ENCODE measurements around the gene ODAD4.

Gene ODAD4

DNA sequence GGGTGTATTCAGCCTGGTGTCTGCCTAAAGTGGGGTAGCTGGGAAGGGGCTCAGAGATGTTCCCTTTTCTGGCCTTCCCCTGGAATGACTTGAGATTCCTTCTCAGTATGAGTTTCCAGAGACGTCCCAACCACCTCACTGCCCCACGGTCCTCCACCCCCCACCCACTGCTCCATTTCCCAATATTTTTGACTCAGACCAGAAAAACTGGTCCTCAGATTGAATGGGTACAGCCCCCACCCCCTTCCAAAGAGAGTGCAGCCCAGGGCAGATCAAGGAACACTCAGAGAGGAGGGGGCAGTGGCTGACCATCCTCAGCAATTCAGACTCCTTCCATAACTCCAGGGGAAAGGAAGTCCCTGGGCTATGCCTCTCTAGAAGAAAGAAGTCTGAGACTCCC is 14.9 kb upstream of the ODAD4 start:
- DNase-seq: no peak
- H3K4me1 ChIP-seq: peaks cover 35% of the 10 kb centered on the region
- H3K4me3 ChIP-seq (ENCODE audit: low read depth, low read length): peak overlapping the region; percentile 4; the same call in 1 of the 2 replicates
- no peaks in the 10 kb centered on the region for H3K27me3 ChIP-seq
- no peaks in the 10 kb centered on the region for H3K9me3 ChIP-seq
- TF ChIP-seq, protein P1, sequence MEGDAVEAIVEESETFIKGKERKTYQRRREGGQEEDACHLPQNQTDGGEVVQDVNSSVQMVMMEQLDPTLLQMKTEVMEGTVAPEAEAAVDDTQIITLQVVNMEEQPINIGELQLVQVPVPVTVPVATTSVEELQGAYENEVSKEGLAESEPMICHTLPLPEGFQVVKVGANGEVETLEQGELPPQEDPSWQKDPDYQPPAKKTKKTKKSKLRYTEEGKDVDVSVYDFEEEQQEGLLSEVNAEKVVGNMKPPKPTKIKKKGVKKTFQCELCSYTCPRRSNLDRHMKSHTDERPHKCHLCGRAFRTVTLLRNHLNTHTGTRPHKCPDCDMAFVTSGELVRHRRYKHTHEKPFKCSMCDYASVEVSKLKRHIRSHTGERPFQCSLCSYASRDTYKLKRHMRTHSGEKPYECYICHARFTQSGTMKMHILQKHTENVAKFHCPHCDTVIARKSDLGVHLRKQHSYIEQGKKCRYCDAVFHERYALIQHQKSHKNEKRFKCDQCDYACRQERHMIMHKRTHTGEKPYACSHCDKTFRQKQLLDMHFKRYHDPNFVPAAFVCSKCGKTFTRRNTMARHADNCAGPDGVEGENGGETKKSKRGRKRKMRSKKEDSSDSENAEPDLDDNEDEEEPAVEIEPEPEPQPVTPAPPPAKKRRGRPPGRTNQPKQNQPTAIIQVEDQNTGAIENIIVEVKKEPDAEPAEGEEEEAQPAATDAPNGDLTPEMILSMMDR (IDR thresholded peaks at IDR 0.05; ENCODE audit: low read depth, low read length): no peak
- H3K36me3 ChIP-seq: peaks cover 56% of the 10 kb centered on the region

- peak overlapping the region; percentile 95 for H3K4me3 ChIP-seq (ENCODE audit: low read depth, low read length)
- peaks cover 40% of the 10 kb centered on the region for H3K36me3 ChIP-seq
- peaks cover 26% of the 10 kb centered on the region for H3K4me1 ChIP-seq
- DNase-seq: no peak
- TF ChIP-seq, protein P1 (IDR thresholded peaks at IDR 0.05; ENCODE audit: low read depth, low read length): no peak
- H3K9me3 ChIP-seq: no peaks in the 10 kb centered on the region
- H3K27me3 ChIP-seq: no peaks in the 10 kb centered on the region
Measured at GRCh38 chr17:41917192-41917591, 13.2 kb upstream of the ODAD4 start.

GRCh38 chr17:41917679-41918313 is 12.6 kb upstream of the ODAD4 start:
- H3K9me3 ChIP-seq: no peaks in the 10 kb centered on the region
- peak overlapping the region; percentile 95 for H3K4me3 ChIP-seq (ENCODE audit: low read depth, low read length)
- TF ChIP-seq, protein P1 (IDR thresholded peaks at IDR 0.05; ENCODE audit: low read depth, low read length): no peak
- H3K36me3 ChIP-seq: peaks cover 33% of the 10 kb centered on the region
- peaks cover 26% of the 10 kb centered on the region for H3K4me1 ChIP-seq
- H3K27me3 ChIP-seq: no peaks in the 10 kb centered on the region
- peak; percentile 91 for DNase-seq

GRCh38 chr17:41918314-41919164 is 11.9 kb upstream of the ODAD4 start, which contains the start of gene ACLY:
TSS of gene ACLY (minus strand) at chr17:41918951. CDS start at chr17:41913873, 5,078 bp downstream.
- Histone ChIP-seq H3K4me3 (ENCODE audit: low read depth, low read length) (peak within 1 kb of the TSS; percentile 95), H3K9me3 (no peaks in the 10 kb centered on the region), H3K36me3 (peaks cover 26% of the 10 kb centered on the region), H3K4me1 (peaks cover 24% of the 10 kb centered on the region), H3K27me3 (no peaks in the 10 kb centered on the region)
- TF ChIP-seq, protein P1 (IDR thresholded peaks at IDR 0.05; ENCODE audit: low read depth, low read length): no peak
- peak; percentile 99 for DNase-seq

DNA sequence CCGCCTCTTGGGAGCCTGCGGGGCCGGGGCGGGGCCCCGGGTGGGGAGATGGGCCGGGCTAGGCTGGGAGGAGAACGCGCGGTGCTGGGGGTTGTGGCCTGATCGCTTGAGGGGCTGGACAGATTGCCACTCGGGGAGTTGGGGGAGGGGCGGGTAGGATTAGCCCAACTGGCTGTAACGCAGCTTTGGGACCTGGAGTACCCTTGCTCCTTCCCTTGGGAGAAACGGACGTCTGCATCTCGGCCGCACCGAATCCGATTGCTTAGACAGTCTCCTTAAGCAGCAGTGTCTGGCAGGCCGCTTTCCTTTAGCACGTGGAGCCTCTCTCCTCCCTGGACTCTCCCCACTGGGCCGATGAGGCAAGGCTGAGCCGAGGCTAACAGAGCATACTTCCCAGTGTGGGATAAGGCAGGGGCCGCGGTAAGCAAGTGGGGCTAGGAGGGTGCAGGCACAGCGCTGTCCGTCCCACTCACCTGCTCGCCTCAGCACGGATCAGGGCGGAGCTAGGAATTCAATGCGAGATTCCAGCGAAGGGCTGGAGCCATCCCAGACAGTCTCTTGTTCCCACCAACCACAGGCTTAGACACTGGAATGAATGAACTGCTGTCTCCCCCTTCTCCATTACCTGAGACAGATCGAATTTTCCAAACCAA is 11.1 kb upstream of the ODAD4 start:
- Histone ChIP-seq H3K27me3 (no peaks in the 10 kb centered on the region), H3K4me1 (peaks cover 16% of the 10 kb centered on the region), H3K36me3 (peaks cover 20% of the 10 kb centered on the region), H3K9me3 (no peaks in the 10 kb centered on the region), H3K4me3 (ENCODE audit: low read depth, low read length) (peak overlapping the region; percentile 45)
- TF ChIP-seq, protein P1 (IDR thresholded peaks at IDR 0.05; ENCODE audit: low read depth, low read length): no peak
- DNase-seq: no peak

Measured in BE2C (cell line).